Measurements from ENCODE around the gene EIF4E3.

EIF4E3 gene

DNA sequence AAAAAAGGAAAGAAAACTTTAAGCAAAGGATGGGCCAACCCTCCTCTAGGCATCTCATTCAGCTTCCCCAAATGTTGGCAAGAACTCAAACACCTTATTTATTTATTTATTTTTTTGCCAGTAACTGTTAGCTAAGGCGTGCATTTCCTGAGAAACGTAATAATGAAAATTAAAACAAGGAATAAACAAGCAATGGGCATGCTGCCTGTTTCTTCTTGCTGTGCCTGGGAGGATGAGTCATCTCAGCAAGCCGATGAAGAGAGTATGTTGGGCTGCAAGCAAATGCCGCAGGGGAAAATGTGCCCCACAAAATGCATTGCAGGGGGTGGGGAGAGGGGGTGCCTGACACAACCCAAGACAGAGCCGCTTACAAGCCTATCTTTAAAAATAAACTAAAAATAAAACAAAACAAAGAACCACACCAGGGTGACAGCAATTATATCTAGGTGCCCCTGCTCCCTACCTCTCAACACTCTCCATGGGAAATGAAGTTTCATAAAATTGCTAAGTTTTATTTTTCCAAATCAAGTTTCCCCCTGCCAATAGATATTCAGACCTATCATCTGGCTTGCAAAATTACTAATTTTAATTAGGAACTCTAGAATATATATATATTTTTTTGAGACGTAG is 40.3 kb downstream of the EIF4E3 start:
- no peak for DNase-seq

DNA sequence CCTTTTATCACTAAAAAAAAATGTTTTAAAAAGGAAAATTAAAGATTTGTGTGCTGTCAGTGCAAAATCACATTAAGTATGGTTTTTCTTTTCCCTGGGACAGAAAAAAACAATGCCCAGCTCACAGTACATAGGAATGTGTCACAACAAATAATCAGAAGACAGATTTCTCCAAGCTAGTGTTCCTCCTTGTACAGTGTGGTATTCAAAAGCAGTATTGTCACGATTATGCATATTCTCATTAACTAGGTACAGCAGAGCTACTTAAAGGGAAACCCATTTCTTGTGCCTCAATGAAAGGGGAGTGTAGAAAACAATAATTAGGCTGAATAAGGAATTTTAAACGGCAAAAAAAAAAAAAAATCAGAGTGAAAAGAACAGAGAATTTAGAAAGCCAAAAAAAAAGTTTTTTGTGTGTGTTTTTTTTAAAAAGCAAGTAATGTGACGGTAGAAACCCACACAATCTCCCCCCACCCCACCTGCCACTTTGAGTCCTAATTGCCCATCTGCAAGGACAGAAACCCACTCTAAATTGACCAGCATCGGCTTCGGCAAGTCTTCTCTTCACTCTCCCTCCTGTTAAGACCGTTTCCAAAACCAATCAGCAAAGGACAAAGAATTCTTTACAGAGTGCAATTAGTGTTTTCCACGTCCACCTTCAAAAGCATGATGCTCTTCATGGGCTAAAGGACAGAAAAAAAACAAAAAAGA is 41.0 kb downstream of the EIF4E3 start:
- no peak for DNase-seq

DNA sequence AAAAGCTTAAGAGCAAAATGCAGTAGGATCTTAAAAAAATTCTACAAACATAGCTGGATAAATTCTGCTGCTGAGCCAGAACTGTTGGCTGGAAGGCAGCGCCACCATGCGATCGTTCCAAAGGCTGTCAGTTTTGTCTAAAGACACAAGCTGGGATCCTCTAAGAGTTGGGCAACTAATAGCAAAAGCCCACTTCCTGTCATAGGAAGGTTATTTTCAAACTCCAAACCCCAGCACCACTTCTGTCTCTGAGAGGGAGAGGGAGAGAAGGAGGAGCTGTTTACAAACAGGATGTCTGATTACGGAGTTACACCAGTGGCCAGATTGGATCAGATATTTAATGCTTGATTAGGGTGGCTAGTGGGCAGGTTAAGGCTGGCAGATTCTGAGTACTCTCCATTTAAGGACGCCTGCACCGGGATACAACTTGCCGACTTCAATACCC is 44.0 kb downstream of the EIF4E3 start:
- DNase-seq: no peak

DNA sequence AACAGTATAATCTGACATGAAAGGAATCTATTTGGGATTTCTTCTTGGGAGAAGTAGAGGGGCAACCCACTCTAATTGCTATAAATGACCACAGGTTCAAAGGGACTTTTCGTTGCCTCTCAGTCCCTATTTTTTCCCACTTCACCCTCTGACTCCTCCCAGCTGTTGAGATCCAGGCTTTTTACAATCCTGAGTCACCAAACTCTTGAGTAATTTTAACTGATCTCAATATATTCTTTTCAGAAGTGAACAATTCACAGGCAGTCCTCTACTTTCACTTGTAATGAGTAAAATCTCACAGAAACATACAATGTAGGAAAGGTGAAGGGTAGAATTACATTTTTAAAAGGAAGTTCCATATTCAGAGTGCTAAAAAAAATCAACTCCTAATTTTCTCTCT is 44.6 kb downstream of the EIF4E3 start:
- DNase-seq: no peak

DNA sequence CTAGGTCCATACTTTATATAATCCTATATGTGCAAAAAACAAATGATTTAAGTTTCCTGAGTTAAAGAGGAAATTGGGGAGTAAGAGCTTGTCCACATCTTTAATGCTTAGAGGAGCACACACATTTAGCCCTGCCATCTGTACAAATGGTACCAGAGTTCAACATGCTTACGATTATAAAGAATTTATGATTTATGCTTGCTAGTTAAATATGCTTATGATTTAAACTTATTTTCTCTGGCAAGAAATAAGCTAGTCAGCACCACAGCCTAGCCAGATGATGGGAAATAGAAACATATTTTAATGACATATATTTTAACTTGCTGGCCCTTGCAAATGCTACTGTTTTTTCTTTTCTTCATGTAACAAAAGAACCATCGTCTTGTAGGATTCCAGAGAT is 48.3 kb downstream of the EIF4E3 start:
- no peak for DNase-seq

DNA sequence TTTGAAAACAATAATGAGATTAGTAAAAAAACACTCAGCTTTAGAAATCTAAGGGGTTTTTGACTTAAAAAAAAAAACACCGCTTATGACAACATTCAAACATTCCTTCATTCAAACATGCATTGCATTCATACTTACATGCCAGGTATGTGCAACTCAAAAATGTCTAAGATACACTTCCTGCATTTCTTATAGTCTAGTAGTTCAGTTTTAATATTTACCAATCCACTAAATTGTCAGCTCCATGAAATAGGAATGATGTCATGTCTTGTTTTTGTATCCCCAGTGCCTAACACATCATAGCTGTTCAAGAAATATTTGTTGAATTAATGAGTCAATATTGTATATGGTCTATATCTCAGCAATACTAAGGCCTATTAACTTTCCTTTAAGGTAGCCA is 51.7 kb downstream of the EIF4E3 start:
- DNase-seq: no peak

DNA sequence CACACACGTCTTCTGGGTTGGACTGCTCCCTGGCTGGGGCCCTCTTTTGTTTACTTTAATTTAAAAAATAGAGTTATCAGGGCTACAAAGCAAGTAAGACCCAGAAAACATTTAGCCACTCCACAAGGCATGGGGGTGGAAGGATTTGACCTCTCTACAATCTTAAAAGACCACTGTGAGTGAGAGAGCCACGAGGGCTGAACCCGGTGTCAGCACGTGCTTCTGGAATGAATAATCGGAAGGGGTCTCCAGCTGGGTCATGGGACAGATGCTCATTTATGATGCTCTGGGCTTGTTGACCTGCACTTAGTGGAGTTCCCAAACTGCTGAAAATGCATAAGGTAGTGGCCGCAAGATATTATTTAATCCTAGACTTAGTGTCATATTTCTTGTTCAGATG is 52.4 kb downstream of the EIF4E3 start:
- DNase-seq: no peak

DNA sequence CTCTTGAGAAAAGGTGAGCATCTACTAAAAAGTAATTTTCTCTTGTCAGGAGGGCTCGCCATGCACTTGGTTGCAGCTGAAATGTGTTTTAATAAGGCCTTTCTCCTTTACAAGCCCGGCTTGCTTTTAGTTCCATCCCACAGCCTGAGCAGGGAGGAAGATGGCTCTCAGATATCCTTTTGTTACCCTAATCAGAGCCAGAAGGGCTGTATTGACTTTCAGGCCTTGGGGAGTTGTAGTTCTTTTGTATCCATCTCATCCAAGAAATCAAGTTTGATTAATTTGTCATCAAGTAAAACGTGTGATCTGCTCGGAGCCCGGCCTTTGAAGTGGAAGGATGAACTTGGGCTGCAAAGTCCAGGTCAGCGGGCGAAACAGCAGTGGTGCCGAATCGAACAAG is 52.9 kb downstream of the EIF4E3 start:
- no peak for DNase-seq

DNA sequence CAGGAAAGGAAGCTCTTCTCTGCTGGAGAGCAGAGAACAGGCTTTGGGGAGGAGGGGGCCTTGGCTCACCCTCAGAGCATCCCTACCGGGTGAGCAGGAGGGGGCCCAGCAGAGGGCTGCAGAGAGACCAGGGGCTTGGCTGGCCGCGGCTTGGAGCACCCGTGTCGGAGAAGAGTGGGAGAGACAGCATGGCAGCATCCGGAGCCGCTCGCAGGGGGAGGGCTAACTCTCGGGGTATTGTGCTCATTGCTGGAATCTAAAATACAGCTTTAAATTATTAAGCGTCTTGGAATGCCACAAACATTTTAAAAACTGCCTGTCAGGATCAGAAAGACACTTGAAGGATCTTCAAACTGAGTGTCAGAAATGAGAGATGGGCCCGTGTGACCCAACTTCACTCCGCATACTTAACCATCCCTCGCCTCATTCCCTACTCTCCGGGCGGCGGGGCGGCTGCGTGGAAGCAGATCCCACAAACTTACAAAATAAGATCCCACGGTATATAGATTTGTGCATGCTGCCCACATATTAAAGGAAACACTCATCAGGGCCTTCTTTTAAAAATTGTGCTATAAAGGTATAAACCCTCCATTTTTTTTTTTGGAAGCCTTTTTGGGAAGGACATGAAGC is 53.9 kb downstream of the EIF4E3 start:
- no peak for DNase-seq

DNA sequence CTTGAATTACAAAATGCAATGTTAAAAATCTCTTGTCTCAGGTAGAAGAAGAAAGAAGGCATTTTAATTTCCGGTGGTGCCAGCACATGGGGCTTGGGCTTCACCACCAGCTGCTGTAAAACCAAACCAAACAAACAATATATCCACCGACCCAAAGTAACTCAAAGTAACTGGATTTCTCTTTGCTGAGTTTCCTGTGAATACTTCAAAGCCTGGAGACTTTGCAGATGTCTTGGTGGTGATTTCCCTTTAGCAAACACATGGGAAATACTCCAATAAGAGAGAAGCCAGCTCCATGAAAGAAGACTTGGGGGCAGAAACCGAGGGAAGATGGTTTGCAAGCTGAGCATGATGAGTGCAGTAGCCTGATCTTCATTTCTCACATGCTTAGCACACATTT is 62.6 kb downstream of the EIF4E3 start:
- no peak for DNase-seq

DNA sequence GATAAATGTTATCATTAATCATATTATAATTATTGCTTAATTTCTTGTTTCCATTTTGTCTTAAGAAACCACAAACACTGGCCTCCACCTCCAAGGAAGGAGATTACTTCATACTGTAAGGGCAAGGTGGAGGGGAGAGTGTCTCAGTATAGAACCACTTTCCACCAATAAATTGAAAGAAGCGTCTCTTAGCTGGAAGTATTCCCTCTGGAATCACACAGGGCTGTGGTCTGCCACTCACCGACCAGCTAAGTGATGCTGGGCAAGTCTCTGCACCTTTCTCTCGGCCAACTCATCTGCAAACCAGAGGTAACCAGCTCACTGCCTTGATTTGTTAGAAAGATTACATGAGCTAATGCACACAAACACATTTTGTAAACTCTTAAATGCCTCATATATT is 63.1 kb downstream of the EIF4E3 start:
- no peak for DNase-seq

DNA sequence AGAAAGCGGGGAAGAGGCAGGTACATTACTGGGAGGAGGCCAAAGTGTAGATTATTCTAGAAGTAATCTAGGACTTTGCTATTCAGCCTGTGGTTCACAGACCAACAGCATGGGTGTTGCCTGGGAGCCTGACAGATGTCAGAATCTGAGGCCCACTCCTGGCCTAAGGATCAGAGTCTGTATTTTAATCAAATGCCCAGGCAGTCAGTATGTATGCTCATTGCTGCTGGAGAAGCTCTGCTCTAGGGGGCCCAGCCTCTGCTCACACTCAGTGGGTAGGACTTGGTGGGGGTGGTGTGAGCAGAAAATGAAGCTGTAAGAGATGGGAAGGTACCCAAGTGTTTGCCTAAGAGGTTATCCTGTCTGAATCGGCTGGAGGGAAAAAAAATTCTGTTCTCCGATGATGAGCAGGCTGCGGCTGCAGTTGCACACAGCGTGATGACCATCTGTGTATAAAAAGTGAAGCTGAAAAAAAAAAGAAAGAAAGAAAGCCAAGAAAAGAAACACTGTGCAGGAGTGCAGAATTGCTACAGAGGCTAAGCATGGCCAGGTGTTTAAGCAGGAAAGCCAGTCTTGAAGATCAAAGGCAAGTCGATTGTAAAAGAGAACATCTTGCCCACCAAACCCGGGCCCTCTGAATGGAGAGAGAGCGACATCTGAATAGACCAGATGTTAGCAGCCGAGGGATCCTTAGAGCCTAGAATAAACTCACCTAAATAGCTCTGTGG is 65.2 kb downstream of the EIF4E3 start:
- no peak for DNase-seq

DNA sequence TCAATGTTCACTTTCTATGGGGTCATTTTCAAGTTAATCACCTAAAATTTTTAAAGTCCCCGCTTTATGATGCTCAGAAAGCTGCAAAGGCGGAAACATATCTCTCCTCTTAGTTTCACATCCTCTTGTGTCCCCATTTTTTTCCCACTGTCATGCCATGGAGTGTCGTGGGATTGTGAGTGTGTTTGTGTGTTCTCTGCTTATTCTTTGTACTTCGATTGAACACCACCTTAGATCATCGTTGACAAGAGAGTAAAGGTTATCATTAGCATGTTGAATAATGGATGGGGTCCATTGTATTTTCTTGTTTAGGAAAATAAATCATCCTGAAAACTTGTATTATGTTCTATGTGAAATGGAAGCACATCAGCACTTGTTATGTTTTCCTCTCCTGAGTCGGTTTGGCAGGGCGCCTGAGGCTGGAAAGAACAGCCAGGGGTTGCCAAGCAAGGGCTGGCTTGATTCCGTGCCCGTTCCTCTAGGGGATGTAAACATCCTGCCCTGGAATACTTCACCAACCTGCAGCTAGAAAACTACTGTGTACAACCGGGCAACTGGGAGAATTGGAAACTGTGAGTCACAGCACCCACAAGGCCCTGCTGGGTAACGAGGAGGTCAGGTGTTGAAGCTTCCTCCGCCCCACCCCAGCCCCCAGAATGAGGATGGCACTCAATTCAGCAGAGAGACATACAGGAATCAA is 67.2 kb downstream of the EIF4E3 start:
- DNase-seq: no peak

DNA sequence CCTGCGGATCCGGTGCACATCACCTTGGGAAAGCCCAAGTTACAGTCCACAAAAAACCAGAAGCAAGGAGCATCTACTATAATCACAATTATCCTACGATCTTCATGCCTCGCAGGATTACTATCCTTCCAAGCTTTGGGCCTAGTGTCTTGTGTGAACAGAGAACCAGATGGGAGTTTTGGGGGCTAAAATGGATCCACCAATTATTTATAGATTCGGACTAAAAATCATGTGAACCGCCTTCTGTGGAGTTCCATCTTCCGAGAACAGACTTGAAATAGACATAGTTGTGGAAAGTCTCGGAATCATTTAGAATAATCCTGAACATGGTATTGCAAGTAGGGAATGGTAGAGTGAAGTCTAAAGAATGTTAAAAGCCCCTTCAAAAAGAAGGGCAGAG is 70.1 kb downstream of the EIF4E3 start:
- DNase-seq: no peak

DNA sequence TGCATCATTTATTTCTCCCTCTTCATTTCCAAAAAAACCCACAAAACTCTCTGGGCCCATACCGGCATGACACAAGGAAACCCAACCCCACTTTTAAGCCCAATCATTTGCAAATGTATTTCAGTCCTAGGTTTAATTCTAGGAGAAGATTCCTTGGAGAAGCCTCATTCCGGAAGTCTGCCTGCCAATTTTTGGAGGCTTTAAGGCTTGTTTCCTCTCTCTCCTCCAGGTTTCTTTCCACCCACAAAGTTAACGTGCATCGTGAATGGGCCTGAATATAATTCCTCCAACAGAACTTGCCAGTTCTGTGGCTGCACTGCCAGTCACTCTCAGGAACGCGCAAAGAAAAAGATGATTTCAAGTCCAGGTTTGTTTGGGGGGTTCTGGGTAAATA is 71.8 kb downstream of the EIF4E3 start:
- DNase-seq: no peak

DNA sequence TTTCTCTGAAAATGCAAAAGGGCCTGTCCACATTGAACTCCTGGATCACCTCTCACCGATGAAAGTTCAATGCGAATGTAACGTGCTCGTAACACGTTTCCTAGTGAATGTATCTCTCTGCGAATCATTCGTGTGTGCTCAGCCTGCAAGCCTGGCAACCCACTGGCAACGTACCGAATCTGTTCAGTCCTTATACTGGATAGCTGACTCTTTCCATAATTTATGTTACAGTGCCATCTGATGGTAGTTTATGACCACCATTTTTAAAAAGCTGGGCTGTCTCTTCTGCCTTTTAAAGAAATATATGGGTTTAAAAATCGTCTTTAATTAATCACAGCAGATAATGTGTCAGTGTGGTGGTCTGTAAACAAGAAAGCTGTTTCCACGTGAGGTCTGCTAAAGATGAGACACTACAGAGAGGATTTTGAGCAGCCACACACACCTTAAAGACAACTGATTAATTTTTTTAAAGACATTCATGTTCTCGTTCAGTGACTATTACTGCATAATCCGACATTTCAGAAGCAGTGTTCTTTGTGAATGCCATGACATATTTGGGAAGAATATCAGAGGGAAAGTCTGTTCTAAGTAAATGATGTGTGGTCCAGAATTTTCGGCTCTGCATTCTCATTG is 72.3 kb downstream of the EIF4E3 start:
- no peak for DNase-seq

DNA sequence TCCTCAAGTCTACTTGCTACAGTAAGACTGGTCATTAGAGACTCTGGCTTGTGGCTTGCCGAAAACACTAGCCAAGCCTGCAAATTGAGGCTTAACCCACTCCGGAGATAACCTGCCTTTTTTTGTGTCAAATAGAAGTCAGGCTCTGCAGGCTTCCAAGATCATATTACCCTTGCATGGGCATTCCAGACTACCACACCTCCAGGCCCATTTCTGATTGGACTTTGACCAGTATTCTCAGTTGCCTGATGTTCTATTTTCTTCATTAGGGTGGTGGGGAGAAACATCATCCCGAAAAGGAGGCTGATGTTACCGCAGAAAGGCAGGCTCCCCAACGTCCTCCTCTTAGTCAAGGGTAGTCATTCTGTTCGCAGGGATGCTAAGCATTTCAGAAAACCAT is 73.6 kb downstream of the EIF4E3 start:
- no peak for DNase-seq

DNA sequence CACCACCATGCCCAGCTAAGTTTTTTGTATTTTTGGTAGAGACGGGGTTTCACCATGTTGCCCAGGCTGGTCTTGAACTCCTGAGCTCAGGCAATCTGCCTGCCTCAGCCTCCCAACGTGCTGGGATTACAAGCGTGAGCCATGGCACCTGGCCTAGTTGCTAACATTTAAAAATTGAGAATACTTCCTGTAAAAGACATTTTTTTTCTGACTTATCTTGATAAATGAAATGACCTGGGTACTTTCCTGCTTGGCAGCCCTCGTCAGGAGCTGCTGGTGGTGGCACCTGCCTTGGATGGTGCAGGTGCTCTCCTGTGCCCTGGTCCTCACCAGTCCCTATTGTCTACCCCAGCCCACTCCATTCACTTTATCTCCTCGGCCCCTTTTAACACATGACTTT is 74.8 kb downstream of the EIF4E3 start:
- DNase-seq: no peak

DNA sequence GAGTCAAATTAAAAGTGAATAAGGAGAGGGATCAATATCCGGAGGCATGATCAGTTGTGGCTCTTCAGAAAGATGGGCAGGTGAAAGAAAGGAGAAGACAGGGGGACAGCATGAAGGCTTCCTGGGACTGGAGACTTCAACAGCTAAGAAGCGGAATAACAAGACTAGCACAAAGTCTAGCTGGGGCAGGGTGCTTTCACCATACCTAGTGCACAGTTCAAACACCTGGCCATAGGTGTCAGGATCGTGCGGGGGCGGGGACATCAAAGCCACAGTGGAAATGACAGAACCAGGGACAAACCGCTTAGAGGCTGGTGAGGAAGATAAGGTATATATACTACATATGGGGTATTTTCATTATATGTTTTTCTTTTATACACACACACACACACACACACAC is 75.4 kb downstream of the EIF4E3 start:
- no peak for DNase-seq

DNA sequence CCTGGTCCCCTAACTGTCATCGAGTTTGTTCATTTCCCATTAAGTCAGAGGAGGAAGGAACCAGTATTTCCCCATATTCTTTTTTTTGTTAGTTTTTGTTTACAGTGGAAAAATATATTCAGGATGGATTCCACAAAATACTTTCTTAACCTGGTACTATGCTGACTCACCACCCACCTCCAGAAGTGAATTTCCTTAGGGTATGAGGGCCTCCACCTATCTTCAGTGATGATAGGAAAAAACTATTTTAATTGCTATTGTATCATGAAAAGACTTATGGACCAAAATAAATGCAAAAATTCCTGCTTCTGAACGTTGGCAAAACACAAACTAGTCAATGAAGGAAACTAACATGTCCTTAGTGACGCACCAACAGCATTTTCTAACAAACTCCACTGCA is 77.5 kb downstream of the EIF4E3 start:
- DNase-seq: no peak

DNA sequence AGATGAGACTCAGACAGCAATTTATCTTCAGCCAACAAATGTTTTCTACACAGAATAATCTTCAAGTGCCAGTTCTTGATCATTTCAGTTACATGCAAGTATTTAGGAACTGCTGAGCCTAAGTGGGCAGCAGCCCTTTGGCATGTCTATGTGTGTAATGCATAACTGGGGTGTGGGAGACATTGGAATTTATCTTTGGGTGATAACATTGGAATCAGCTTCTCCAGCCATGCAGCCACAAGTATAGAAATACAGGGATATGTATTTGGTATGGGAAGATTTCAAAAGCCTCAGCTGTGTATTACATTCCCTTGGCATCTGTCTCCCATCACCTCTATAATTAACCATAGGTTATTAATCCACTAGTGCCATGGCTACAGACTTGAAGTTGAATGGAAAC is 78.2 kb downstream of the EIF4E3 start:
- no peak for DNase-seq

DNA sequence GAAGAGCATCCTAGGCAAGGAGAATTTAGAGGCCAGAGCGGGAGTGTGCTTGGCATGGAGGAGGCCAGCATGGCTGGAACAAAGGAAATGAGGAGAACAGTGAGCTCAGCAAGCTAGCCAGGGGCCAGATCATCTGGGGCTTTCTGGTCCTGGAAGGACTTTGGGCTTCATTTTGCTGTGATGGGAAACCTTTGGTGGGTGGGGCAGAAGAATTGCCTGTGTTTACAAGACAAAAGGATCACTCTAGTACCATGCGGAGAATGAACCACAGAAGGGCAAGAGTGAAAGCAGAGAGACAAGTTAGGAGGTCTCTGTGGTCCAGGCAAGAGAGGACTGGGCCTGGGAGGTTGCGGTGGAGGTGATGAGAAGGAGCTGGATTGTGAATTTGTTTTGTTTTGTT is 80.1 kb downstream of the EIF4E3 start:
- DNase-seq: no peak

DNA sequence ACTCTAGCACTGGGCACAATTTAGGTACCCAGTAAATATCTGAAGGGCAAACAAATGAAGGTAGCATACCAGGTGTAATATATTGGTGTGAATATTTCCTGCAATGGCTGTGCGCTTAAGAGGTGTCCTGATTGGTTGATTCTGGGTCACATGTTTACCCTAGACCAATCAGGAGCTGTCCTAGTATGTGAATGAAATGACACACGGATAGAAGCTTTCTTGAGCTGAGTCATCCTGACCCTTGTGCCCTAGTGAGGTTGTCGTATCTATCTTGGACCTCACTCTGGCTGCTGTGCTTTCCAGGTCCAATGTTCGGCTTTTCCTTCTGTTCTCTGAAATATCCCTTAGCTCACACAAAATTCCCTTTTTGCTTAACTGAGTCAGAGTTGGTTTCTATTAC is 83.5 kb downstream of the EIF4E3 start:
- no peak for DNase-seq

Measured in NCI-H1417 treated with DMSO at 0.1 percent for 48 hours (cell line).